Transverse colon (tissue), 4 donors: ENCODE data around the gene CNRIP1.

Experiments
- CTCF ChIP-seq, 5 experiments: fragments of 200-600 bp in 3 of 5; fragments of 450-650 bp in 2 of 5; sonication (generic) in 3 of 5; IDR thresholded peaks; 1 replicate in 2 of 5; 2 replicates in 3 of 5; pipeline ENCODE4 v1.5.1; 2016 to 2017; ENCODE audit warnings: antibody characterized with exemption in 5 of 5, inconsistent platforms in 3 of 5, mild to moderate bottlenecking in 2 of 5, moderate library complexity in 1 of 5
- POLR2A ChIP-seq: fragments of 450-650 bp; IDR thresholded peaks from one replicate; pipeline ENCODE4 v1.6.1; 2016; ENCODE audit warnings: antibody characterized with exemption, mild to moderate bottlenecking, moderate library complexity
- POLR2AphosphoS5 ChIP-seq, 3 donors: sonication (generic); formaldehyde crosslinking; IDR thresholded peaks; one replicate each; pipeline ENCODE4 v1.6.1; 2016; ENCODE audit warnings: antibody characterized with exemption in 3 of 3

- TF ChIP-seq CTCF (IDR thresholded peaks at IDR 0.05) (peak in 2 of 5 experiments; percentile 6 to 7), POLR2A (no peak), POLR2AphosphoS5 (IDR thresholded peaks at IDR 0.05) (no peak)
These were observed 75.3 kb downstream of the CNRIP1 start for GRCh38 chr2:68244456-68244855.
